Endodermal cell (in vitro differentiated cells): ENCODE data around the gene TRPC6. TPM values are rescaled to one million over a fixed set of nuclear protein-coding genes. Genes with fewer than 3 reads are reported as not detected.

ENCODE experiments used
- DNase-seq: peaks from one replicate; pipeline ENCODE4 v3.0.0-alpha.2; 2017
- H3K27ac ChIP-seq: 2 replicates; pipeline ENCODE4 v1.5.1; 2013; ENCODE audit warnings: mild to moderate bottlenecking, low read depth, low read length, moderate library complexity
- H3K27me3 ChIP-seq: 2 replicates; pipeline ENCODE4 v1.6.1; 2013; ENCODE audit warnings: mild to moderate bottlenecking, low read length, moderate library complexity; ENCODE audit not compliant: insufficient read depth, control insufficient read depth, poor library complexity, severe bottlenecking
- H3K36me3 ChIP-seq: 2 replicates; pipeline ENCODE4 v1.7.0; 2013; ENCODE audit warnings: mild to moderate bottlenecking, low read length, moderate library complexity; ENCODE audit not compliant: control insufficient read depth, insufficient read depth
- H3K4me1 ChIP-seq: one replicate; pipeline ENCODE4 v1.7.0; 2013; ENCODE audit warnings: low read length; ENCODE audit not compliant: control insufficient read depth, insufficient read depth
- H3K4me3 ChIP-seq: 2 replicates; pipeline ENCODE4 v1.5.1; 2013; ENCODE audit warnings: mild to moderate bottlenecking, low read length, moderate library complexity
- H3K9ac ChIP-seq: 2 replicates; pipeline ENCODE4 v1.6.1; 2013; ENCODE audit warnings: mild to moderate bottlenecking, low read length, moderate library complexity; ENCODE audit not compliant: poor library complexity, severe bottlenecking; ENCODE audit errors: extremely low read depth
- H3K9me3 ChIP-seq: 2 replicates; pipeline ENCODE4 v1.6.1; 2013; ENCODE audit warnings: mild to moderate bottlenecking, low read length, moderate library complexity; ENCODE audit not compliant: control insufficient read depth
- H3K27ac Mint-ChIP-seq: 2 replicates; pipeline ENCODE4 v1.8.0; 2020; ENCODE audit warnings: mixed read lengths
- H3K27me3 Mint-ChIP-seq: 2 replicates; pipeline ENCODE4 v1.8.0; 2021; ENCODE audit warnings: mild to moderate bottlenecking, mixed read lengths; ENCODE audit not compliant: insufficient read depth
- H3K36me3 Mint-ChIP-seq: 2 replicates; pipeline ENCODE4 v1.8.0; 2020; ENCODE audit warnings: low read depth, mixed read lengths
- H3K4me1 Mint-ChIP-seq: 2 replicates; pipeline ENCODE4 v1.8.0; 2020; ENCODE audit warnings: mixed read lengths
- H3K4me3 Mint-ChIP-seq: 2 replicates; pipeline ENCODE4 v1.8.0; 2020; ENCODE audit warnings: mild to moderate bottlenecking, moderate library complexity, mixed read lengths
- H3K9me3 Mint-ChIP-seq: 2 replicates; pipeline ENCODE4 v1.8.0; 2020; ENCODE audit warnings: mild to moderate bottlenecking, mixed read lengths
- CTCF ChIP-seq: fragments of 200-600 bp; sonication (generic); conservative IDR thresholded peaks from 2 replicates; pipeline ENCODE4 v1.5.0; 2021; ENCODE audit warnings: antibody characterized with exemption, mild to moderate bottlenecking
- WGBS, 2 experiments: methylation state at CpG; one replicate each; pipeline versions ENCODE4 v1.1.5 to v1.1.7; 2013; ENCODE audit warnings: missing lambda C conversion rate in 2 of 2, mixed read lengths in 1 of 2; ENCODE audit not compliant: insufficient coverage in 1 of 2, insufficient read length in 1 of 2; 5-methylcytosine and 5-hydroxymethylcytosine counted together
- microRNA-seq: library from miRNA; unstranded; fragments of <30 nt; microRNA quantifications from one replicate; pipeline ENCODE4 v1.2.0, GENCODE V29; 2020; ENCODE audit warnings: borderline microRNAs expressed
- total RNA-seq, 2 donors: library from RNA; stranded (reverse); fragmentation: NEBNext Ultra II Directional in 1 of 2; extraction: Animal tissue kit (Norgen Biotek cat#: 25700) in 1 of 2; gene quantifications; 2 replicates in 1 of 2; 3 replicates in 1 of 2; pipeline ENCODE4 v1.2.1, GENCODE V29; 2021

The TRPC6 gene
- total RNA-seq, 2 donors from 2014 or later = 1.2 to 5.1 TPM

- H3K36me3 Mint-ChIP-seq = no peaks in the 10 kb centered on the region
- peaks cover 3% of the 10 kb centered on the region for H3K9me3 Mint-ChIP-seq
- no peak overlapping the region for H3K4me3 Mint-ChIP-seq
- Histone ChIP-seq H3K27ac (no peak overlapping the region), H3K4me1 (no peaks in the 10 kb centered on the region), H3K4me3 (no peak overlapping the region), H3K9ac (no peak overlapping the region), H3K9me3 (peaks cover 8% of the 10 kb centered on the region), H3K36me3 (no peaks in the 10 kb centered on the region), H3K27me3 (no peaks in the 10 kb centered on the region)
- TF ChIP-seq CTCF = no peak
- peaks cover 21% of the 10 kb centered on the region for H3K4me1 Mint-ChIP-seq
- 89 to 94% methylated on average over 1 to 2 of the region's 2 CpGs for WGBS, 2 experiments
- H3K27ac Mint-ChIP-seq = no peak overlapping the region
- H3K27me3 Mint-ChIP-seq = no peaks in the 10 kb centered on the region
- DNase-seq = no peak
Measured at GRCh38 chr11:101429703-101430540, 153.9 kb downstream of the TRPC6 start.

GRCh38 chr11:101428918-101429317 lies 154.9 kb downstream of the TRPC6 start:
- 75 to 77% methylated on average over 1 of the region's 1 CpG for WGBS, 2 experiments
- Histone ChIP-seq H3K4me3 (no peak overlapping the region), H3K9me3 (peaks cover 8% of the 10 kb centered on the region), H3K36me3 (no peaks in the 10 kb centered on the region), H3K4me1 (no peaks in the 10 kb centered on the region), H3K27me3 (no peaks in the 10 kb centered on the region), H3K27ac (no peak overlapping the region), H3K9ac (no peak overlapping the region)
- Mint-ChIP-seq H3K4me3 (no peak overlapping the region), H3K9me3 (peaks cover 3% of the 10 kb centered on the region), H3K36me3 (no peaks in the 10 kb centered on the region), H3K4me1 (peaks cover 21% of the 10 kb centered on the region), H3K27ac (no peak overlapping the region), H3K27me3 (no peaks in the 10 kb centered on the region)
- DNase-seq = peak; percentile 74
- TF ChIP-seq CTCF = peak; percentile 82

GRCh38 chr11:101407324-101407723 lies 176.5 kb downstream of the TRPC6 start:
- no peaks in the 10 kb centered on the region for H3K36me3 Mint-ChIP-seq
- peaks cover 3% of the 10 kb centered on the region for H3K9me3 Mint-ChIP-seq
- no peaks in the 10 kb centered on the region for H3K9me3 ChIP-seq
- H3K27ac Mint-ChIP-seq = no peak overlapping the region
- H3K27me3 Mint-ChIP-seq = no peaks in the 10 kb centered on the region
- H3K4me3 Mint-ChIP-seq = no peak overlapping the region
- H3K9ac ChIP-seq = no peak overlapping the region
- H3K4me1 ChIP-seq = no peaks in the 10 kb centered on the region
- no peak for TF ChIP-seq CTCF
- DNase-seq = no peak
- 90% methylated on average over 2 of the region's 2 CpGs; no CpG with 5 or more reads in 1 of the 2 experiments for WGBS, 2 experiments
- no peaks in the 10 kb centered on the region for H3K4me1 Mint-ChIP-seq
- no peak overlapping the region for H3K4me3 ChIP-seq
- H3K36me3 ChIP-seq = no peaks in the 10 kb centered on the region
- H3K27ac ChIP-seq = no peak overlapping the region
- no peaks in the 10 kb centered on the region for H3K27me3 ChIP-seq

Small RNA genes lying within 50 kb of the gene (microRNA-seq; reads per million reads assigned to microRNA genes)
- not detected for gene MIR3920
